K562 (cell line): ENCODE measurements around the gene IKZF3. TPM values are rescaled to one million over a fixed set of nuclear protein-coding genes. Genes with fewer than 3 reads are reported as not detected.

Source experiments
- BACH1 ChIP-seq: fragments of 200-800 bp; sonication (Bioruptor generic); IDR thresholded peaks from 2 replicates; pipeline ENCODE4 v1.6.1; 2016; ENCODE audit warnings: missing genetic modification characterization, missing compliant biosample characterization
- GABPB1 ChIP-seq: sonication (generic); formaldehyde crosslinking; IDR thresholded peaks from 2 replicates; pipeline ENCODE4 v1.8.0; 2022; ENCODE audit warnings: mild to moderate bottlenecking, missing genetic modification reagents
- KDM4B ChIP-seq, 2 experiments: fragments of 450-650 bp in 1 of 2; sonication (generic) in 1 of 2; IDR thresholded peaks; 2 replicates each; pipeline ENCODE4 v1.6.1; 2016 to 2017; ENCODE audit warnings: borderline replicate concordance in 2 of 2, antibody characterized with exemption in 1 of 2, low read depth in 1 of 2, mild to moderate bottlenecking in 1 of 2
- KLF6 ChIP-seq: fragments of 250-450 bp; sonication (Bioruptor Pico); IDR thresholded peaks from 2 replicates; pipeline ENCODE4 v1.4.0; 2020; ENCODE audit warnings: mild to moderate bottlenecking, moderate library complexity, borderline replicate concordance
- MTA1 ChIP-seq: fragments of 450-650 bp; IDR thresholded peaks from 2 replicates; pipeline ENCODE4 v1.6.1; 2017; ENCODE audit warnings: borderline replicate concordance
- PCBP2 ChIP-seq: fragments of 200-400 bp; formaldehyde crosslinking; IDR thresholded peaks from 2 replicates; pipeline ENCODE4 v1.6.1; 2018; ENCODE audit warnings: low read length, low read depth, mild to moderate bottlenecking, moderate library complexity; ENCODE audit not compliant: poor library complexity, severe bottlenecking
- POLR2AphosphoS5 ChIP-seq: IDR thresholded peaks from 2 replicates; pipeline ENCODE4 v1.6.1; 2011; ENCODE audit warnings: mild to moderate bottlenecking, low read depth, low read length, moderate library complexity; ENCODE audit not compliant: control insufficient read depth, insufficient read depth
- RBM14 ChIP-seq: fragments of 200-400 bp; formaldehyde crosslinking; IDR thresholded peaks from 2 replicates; pipeline ENCODE4 v1.6.1; 2018; ENCODE audit warnings: low read depth, mild to moderate bottlenecking, low read length, moderate library complexity, borderline replicate concordance; ENCODE audit not compliant: insufficient read depth
- SAP30 ChIP-seq: fragments of 200-600 bp; sonication (generic); IDR thresholded peaks from 2 replicates; pipeline ENCODE4 v1.6.1; 2012; ENCODE audit warnings: borderline replicate concordance, low read depth, mild to moderate bottlenecking, moderate library complexity, low read length, control low read depth, inconsistent platforms; ENCODE audit not compliant: insufficient read depth, poor library complexity, severe bottlenecking
- SOX6 ChIP-seq: fragments of 450-650 bp; IDR thresholded peaks from 2 replicates; pipeline ENCODE4 v1.6.1; 2014; ENCODE audit warnings: mild to moderate bottlenecking
- TEAD2 ChIP-seq: fragments of 450-650 bp; IDR thresholded peaks from 2 replicates; pipeline ENCODE4 v1.6.1; 2016; ENCODE audit warnings: missing genetic modification characterization, control low read depth, missing compliant biosample characterization
- YY1 ChIP-seq, 3 experiments: IDR thresholded peaks; 2 replicates each; pipeline ENCODE4 v1.6.1; 2011; ENCODE audit warnings: low read length in 2 of 3, mild to moderate bottlenecking in 2 of 3, moderate library complexity in 2 of 3, borderline replicate concordance in 1 of 3, control low read depth in 1 of 3, low read depth in 1 of 3; ENCODE audit not compliant: insufficient read depth in 3 of 3, insufficient replicate concordance in 2 of 3, control insufficient read depth in 1 of 3, insufficient read length in 1 of 3; ENCODE audit errors: extremely low read depth in 1 of 3
- ZNF324 ChIP-seq: fragments of 250-450 bp; sonication (Bioruptor Pico); IDR thresholded peaks from 2 replicates; pipeline ENCODE4 v1.4.0; 2020; ENCODE audit warnings: mild to moderate bottlenecking
- polyA plus RNA-seq, 8 experiments: library from polyadenylated mRNA; depleted of rRNA in 4 of 8; stranded (reverse) in 5 of 8; unstranded in 3 of 8; fragments of >200 nt; fragmentation: Nextera tagmentation in 2 of 8; fragmentation: Illumina TruSeq in 1 of 8; extraction: Ambion mirVana in 2 of 8; extraction: Trizol in 1 of 8; gene quantifications; 2 replicates each; pipeline versions ENCODE4 v1.2.1 to v1.2.3, GENCODE V29; 2011 to 2014; ENCODE audit warnings: inconsistent platforms in 1 of 8, missing spikeins in 1 of 8
- total RNA-seq, 7 experiments: library from RNA; depleted of rRNA in 6 of 7; stranded (reverse); fragments of >200 nt in 6 of 7; fragmentation: Illumina TruSeq in 2 of 7; extraction: Trizol in 2 of 7; gene quantifications; 2 replicates each; pipeline versions ENCODE4 v1.2.1 to v1.2.3, GENCODE V29; 2011 to 2021; ENCODE audit warnings: low replicate concordance in 1 of 7
- TF ChIP-seq, protein P1 (sequence below), 3 experiments: IDR thresholded peaks in 2 of 3; conservative IDR thresholded peaks in 1 of 3; 2 replicates each; pipeline ENCODE4 v1.5.1; 2011 to 2012; ENCODE audit warnings: low read length in 3 of 3, mild to moderate bottlenecking in 3 of 3, control low read depth in 2 of 3, improper control_type of control experiment in 1 of 3, inconsistent platforms in 1 of 3, low read depth in 1 of 3, mixed read lengths in 1 of 3, moderate library complexity in 1 of 3; ENCODE audit not compliant: insufficient read depth in 2 of 3
- TF ChIP-seq, protein P2 (sequence below): fragments of 200-800 bp; sonication (Bioruptor generic); IDR thresholded peaks from 2 replicates; pipeline ENCODE4 v1.6.1; 2017; ENCODE audit warnings: missing genetic modification characterization, missing compliant biosample characterization
- TF ChIP-seq, protein P3 (sequence below): sonication (generic); formaldehyde crosslinking; IDR thresholded peaks from 2 replicates; pipeline ENCODE4 v1.8.0; 2022; ENCODE audit warnings: mild to moderate bottlenecking, missing genetic modification reagents
- TF ChIP-seq, protein P4 (sequence below): sonication (generic); formaldehyde crosslinking; IDR thresholded peaks from 2 replicates; pipeline ENCODE4 v1.9.0; 2022; ENCODE audit warnings: mild to moderate bottlenecking, missing genetic modification reagents
- TF ChIP-seq, protein P5 (sequence below): fragments of 450-650 bp; conservative IDR thresholded peaks from 2 replicates; pipeline ENCODE4 v1.6.1; 2016; ENCODE audit warnings: missing genetic modification characterization, low read depth, mild to moderate bottlenecking, missing compliant biosample characterization, moderate library complexity

Gene IKZF3
- total and polyA plus RNA-seq, 9 of the 15 experiments (the other 6 are each of a cell fraction or from before 2014, with no cell fraction given), result 0.06 to 1.6 (median 0.62) TPM

DNA sequence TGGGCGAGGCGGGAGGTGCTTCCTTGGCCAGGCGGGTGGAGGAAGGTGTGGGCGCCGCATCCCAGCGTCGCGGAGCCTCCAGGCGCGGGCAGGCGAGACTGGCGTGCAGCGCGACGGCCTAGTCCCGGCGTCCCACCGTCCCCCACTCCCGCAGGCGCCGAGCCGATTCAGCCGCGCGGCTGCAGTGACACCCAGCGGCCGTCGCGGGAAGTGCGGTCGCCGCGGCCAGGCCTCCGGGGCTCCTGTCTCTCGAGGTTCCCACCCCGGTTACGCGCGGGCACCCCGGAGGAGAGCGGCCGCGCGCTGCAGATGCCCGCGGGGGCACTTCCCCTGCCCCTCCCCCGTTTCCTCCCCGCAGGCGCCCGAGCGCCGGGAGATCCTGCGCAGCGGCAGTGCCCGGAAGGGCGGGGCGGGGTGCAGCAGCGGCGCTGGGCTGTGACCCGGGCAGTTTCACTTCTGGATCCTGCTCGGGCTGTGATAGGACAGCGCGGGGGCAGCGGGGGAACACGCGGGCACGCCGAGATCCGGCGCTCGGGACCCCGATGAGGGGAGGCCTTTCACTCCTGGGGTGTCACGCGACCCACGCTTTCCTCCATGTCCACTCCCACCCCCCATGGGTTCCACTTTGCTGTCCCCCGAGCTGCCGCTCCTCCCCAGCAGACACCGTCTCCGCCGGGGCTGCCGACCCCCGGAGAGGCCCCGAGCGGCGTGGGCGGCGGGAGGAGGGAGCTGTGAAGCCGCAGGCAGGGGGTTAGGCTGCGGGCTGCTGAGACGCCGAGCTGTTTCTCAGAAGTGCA lies 109.8 kb downstream of the IKZF3 start (continued):
- TF ChIP-seq, protein P1, sequence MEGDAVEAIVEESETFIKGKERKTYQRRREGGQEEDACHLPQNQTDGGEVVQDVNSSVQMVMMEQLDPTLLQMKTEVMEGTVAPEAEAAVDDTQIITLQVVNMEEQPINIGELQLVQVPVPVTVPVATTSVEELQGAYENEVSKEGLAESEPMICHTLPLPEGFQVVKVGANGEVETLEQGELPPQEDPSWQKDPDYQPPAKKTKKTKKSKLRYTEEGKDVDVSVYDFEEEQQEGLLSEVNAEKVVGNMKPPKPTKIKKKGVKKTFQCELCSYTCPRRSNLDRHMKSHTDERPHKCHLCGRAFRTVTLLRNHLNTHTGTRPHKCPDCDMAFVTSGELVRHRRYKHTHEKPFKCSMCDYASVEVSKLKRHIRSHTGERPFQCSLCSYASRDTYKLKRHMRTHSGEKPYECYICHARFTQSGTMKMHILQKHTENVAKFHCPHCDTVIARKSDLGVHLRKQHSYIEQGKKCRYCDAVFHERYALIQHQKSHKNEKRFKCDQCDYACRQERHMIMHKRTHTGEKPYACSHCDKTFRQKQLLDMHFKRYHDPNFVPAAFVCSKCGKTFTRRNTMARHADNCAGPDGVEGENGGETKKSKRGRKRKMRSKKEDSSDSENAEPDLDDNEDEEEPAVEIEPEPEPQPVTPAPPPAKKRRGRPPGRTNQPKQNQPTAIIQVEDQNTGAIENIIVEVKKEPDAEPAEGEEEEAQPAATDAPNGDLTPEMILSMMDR (IDR thresholded peaks at IDR 0.05 in 2 of 3, conservative IDR thresholded peaks at IDR 0.05 in 1 of 3; ENCODE audit: insufficient read depth in 2 of 3, low read depth in 1 of 3, low read length in 3 of 3), result peak; percentile 82 to 93 (median 92)
- TF ChIP-seq, protein P2, sequence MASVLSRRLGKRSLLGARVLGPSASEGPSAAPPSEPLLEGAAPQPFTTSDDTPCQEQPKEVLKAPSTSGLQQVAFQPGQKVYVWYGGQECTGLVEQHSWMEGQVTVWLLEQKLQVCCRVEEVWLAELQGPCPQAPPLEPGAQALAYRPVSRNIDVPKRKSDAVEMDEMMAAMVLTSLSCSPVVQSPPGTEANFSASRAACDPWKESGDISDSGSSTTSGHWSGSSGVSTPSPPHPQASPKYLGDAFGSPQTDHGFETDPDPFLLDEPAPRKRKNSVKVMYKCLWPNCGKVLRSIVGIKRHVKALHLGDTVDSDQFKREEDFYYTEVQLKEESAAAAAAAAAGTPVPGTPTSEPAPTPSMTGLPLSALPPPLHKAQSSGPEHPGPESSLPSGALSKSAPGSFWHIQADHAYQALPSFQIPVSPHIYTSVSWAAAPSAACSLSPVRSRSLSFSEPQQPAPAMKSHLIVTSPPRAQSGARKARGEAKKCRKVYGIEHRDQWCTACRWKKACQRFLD (CRISPR knock-in tag), result peak; percentile 79; the same call in 1 of the 2 replicates
- no peak for TF ChIP-seq ZNF324
- no peak for TF ChIP-seq RBM14
- TF ChIP-seq, protein P3, sequence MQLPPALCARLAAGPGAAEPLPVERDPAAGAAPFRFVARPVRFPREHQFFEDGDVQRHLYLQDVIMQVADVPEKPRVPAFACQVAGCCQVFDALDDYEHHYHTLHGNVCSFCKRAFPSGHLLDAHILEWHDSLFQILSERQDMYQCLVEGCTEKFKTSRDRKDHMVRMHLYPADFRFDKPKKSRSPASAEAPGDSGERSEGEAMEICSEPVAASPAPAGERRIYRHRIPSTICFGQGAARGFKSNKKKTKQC, result peak; percentile 73; the same call in 1 of the 2 replicates
- 0 out of 2 replicates have a peak, but pooled peaks have one; percentile 9 for TF ChIP-seq SOX6
- 0 out of 4 replicates have a peak, but pooled peaks of 1 of the 2 experiments have one; percentile 25 for TF ChIP-seq KDM4B (IDR thresholded peaks at IDR 0.05; ENCODE audit: borderline replicate concordance in 2 of 2, low read depth in 1 of 2)
- TF ChIP-seq POLR2AphosphoS5, result no peak; the same call in 1 of the 2 replicates
- TF ChIP-seq, protein P4, sequence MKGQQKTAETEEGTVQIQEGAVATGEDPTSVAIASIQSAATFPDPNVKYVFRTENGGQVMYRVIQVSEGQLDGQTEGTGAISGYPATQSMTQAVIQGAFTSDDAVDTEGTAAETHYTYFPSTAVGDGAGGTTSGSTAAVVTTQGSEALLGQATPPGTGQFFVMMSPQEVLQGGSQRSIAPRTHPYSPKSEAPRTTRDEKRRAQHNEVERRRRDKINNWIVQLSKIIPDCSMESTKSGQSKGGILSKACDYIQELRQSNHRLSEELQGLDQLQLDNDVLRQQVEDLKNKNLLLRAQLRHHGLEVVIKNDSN (CRISPR knock-in tag), result no peak
- no peak for TF ChIP-seq SAP30
- no peak for TF ChIP-seq MTA1
- TF ChIP-seq KLF6 (CRISPR knock-in tag), result peak; percentile 46; the same call in 1 of the 2 replicates
- peak; percentile 20 for TF ChIP-seq PCBP2
- TF ChIP-seq, protein P5, sequence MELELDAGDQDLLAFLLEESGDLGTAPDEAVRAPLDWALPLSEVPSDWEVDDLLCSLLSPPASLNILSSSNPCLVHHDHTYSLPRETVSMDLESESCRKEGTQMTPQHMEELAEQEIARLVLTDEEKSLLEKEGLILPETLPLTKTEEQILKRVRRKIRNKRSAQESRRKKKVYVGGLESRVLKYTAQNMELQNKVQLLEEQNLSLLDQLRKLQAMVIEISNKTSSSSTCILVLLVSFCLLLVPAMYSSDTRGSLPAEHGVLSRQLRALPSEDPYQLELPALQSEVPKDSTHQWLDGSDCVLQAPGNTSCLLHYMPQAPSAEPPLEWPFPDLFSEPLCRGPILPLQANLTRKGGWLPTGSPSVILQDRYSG, result no peak
- no peak for TF ChIP-seq BACH1 (tag)
- TF ChIP-seq YY1 (IDR thresholded peaks at IDR 0.05; ENCODE audit: borderline replicate concordance in 1 of 3, control insufficient read depth in 1 of 3, extremely low read depth in 1 of 3, insufficient read depth in 3 of 3, insufficient read length in 1 of 3, insufficient replicate concordance in 2 of 3, low read depth in 1 of 3, low read length in 2 of 3), result no peak
- TF ChIP-seq TEAD2 (tag), result no peak
- TF ChIP-seq GABPB1 (CRISPR knock-in tag), result peak; percentile 72
